T47D (cell line): ENCODE measurements around the gene SLC22A7.

Experiments
- DNase-seq, 2 experiments: peaks; one replicate each; pipeline versions ENCODE4 v3.0.0 to v3.0.0-alpha.2; 2011 to 2012; ENCODE audit warnings: low read depth in 1 of 2, low spot score in 1 of 2
- JUND ChIP-seq: IDR thresholded peaks from 2 replicates; pipeline ENCODE4 v1.6.1; 2012; ENCODE audit warnings: low read depth
- in situ Hi-C: cut with HindIII; loops from 2 replicates; pipeline ENCODE4 v1.10.0; 2016; ENCODE audit warnings: low sequenced_read_pairs, low pct_unique_long_range_greater_than_20kb

SLC22A7 gene

GRCh38 chr6:43304361-43304760 is 6.3 kb downstream of the SLC22A7 start:
- in situ Hi-C loops, result no loop called here
- no peak for TF ChIP-seq JUND
- no peak for DNase-seq

- DNase-seq, result no peak
- no peak for TF ChIP-seq JUND
These were observed 6.8 kb downstream of the SLC22A7 start for GRCh38 chr6:43304882-43305281.

GRCh38 chr6:43306086-43306485 is 8.0 kb downstream of the SLC22A7 start:
- in situ Hi-C loops, result no loop called here
- TF ChIP-seq JUND, result no peak
- no peak for DNase-seq

More at GRCh38 chr6:43304882-43305281, 6.8 kb downstream of the SLC22A7 start:
- in situ Hi-C loops, result no loop called here

- TF ChIP-seq JUND, result no peak
- in situ Hi-C loops, result no loop called here
- DNase-seq, result no peak
These were observed 9.5 kb downstream of the SLC22A7 start for GRCh38 chr6:43307451-43308100.

GRCh38 chr6:43308101-43308989 is 10.3 kb downstream of the SLC22A7 start, which contains the start of gene CRIP3:
Gene CRIP3, minus strand, starts transcription at chr6:43308826. Its CDS starts 34 bp downstream, at chr6:43308792.
- no peak for TF ChIP-seq JUND
- DNase-seq, result peak in 1 of 2 experiments; percentile 58
- in situ Hi-C loops, result no loop called here

GRCh38 chr6:43308990-43309477 is 11.0 kb downstream of the SLC22A7 start:
- TF ChIP-seq JUND, result no peak
- DNase-seq, result no peak
- in situ Hi-C loops, result no loop called here

GRCh38 chr6:43310134-43310533 is 12.1 kb downstream of the SLC22A7 start:
- no peak for DNase-seq
- TF ChIP-seq JUND, result no peak
- in situ Hi-C loops, result no loop called here

- TF ChIP-seq JUND, result no peak
- in situ Hi-C loops, result no loop called here
- no peak for DNase-seq
These were observed 12.6 kb downstream of the SLC22A7 start for GRCh38 chr6:43310624-43311023.

GRCh38 chr6:43311666-43312065 is 13.6 kb downstream of the SLC22A7 start:
- DNase-seq, result no peak
- no peak for TF ChIP-seq JUND
- in situ Hi-C loops, result no loop called here

- DNase-seq, result no peak
- in situ Hi-C loops, result no loop called here
These were observed 15.8 kb downstream of the SLC22A7 start for GRCh38 chr6:43313813-43314212.

GRCh38 chr6:43318011-43318410 is 20.0 kb downstream of the SLC22A7 start:
- no peak for DNase-seq
- TF ChIP-seq JUND, result no peak
- in situ Hi-C loops, result no loop called here

More at GRCh38 chr6:43313813-43314212, 15.8 kb downstream of the SLC22A7 start:
- TF ChIP-seq JUND, result no peak

- no peak for DNase-seq
- in situ Hi-C loops, result no loop called here
- TF ChIP-seq JUND, result no peak
These were observed 27.8 kb downstream of the SLC22A7 start for GRCh38 chr6:43325876-43326275.

- in situ Hi-C loops, result no loop called here
- no peak for DNase-seq
These were observed 30.5 kb downstream of the SLC22A7 start for GRCh38 chr6:43328528-43328927.

More at GRCh38 chr6:43328528-43328927, 30.5 kb downstream of the SLC22A7 start:
- no peak for TF ChIP-seq JUND
